Erythroblast (primary cell): ENCODE results near the gene AXIN1.

Experiments
- GATA1 ChIP-seq: IDR thresholded peaks from 2 replicates; pipeline ENCODE4 v1.6.1; 2011; ENCODE audit warnings: low read depth, mild to moderate bottlenecking, control low read depth, low read length, moderate library complexity
- POLR2A ChIP-seq: IDR thresholded peaks from 2 replicates; pipeline ENCODE4 v1.6.1; 2011; ENCODE audit warnings: mild to moderate bottlenecking, low read length

DNA sequence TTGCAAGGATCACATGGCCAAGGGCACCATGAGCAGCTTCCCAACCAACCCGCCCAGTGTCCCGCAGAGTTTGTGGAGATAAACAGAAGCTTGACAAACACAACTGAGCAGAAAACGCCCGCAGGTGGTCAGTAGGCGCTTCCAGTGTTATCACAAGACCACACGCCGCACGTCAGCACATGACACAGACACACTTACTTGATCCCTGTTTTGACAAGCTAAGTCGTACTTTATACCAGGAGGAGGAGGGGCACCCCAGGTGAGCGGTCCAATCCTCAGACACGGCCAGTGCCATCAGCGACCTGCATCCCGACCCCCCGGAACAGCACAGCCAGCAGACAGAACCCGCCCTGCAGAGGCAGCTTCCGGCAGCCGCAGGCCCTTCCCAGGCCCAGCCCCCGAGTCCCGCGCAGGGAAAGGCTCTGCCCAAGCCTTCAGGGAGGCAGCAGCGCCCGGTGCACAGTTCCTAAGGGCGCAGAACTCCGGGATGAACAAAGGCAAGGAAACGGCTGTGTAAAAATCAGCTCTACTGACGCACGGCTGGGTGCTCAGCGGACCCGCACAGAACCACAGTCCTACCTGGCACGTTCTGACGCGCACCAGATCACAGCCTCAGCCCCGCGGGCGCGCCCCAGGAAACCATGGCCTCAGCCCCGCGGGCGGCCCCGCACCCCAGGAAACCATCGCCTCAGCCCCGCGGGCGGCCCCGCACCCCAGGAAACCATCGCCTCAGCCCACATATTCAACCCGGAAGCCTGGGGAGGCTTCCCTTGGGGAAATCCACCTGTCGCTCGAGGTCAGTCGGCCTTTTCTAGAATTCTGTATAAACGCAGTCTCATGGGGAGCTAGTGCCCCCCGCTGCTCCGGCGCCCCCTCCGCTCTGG lies 27.8 kb downstream of the AXIN1 start:
- peak; percentile 49 for TF ChIP-seq POLR2A
- TF ChIP-seq GATA1, result no peak
